GM23338 (cell line): ENCODE measurements around the gene SLC25A15. TPM values are rescaled to one million over a fixed set of nuclear protein-coding genes. Genes with fewer than 3 reads are reported as not detected.

Experiments used
- ATAC-seq: fragments of 200-7000 bp; cut with Tn5 transposase; 3 replicates; pipeline ENCODE4 v1.9.1; 2020
- DNase-seq: peaks from one replicate; pipeline ENCODE4 v3.0.0-alpha.2; 2015; ENCODE audit warnings: low spot score
- H2AFZ ChIP-seq: fragments of 200-600 bp; sonication (generic); 2 replicates; pipeline ENCODE4 v1.8.0; 2016; ENCODE audit warnings: antibody characterized with exemption, mild to moderate bottlenecking, moderate library complexity
- H3F3A ChIP-seq: fragments of 200-600 bp; sonication (generic); replicated peaks from 2 replicates; pipeline ENCODE4 v1.8.0; 2017; ENCODE audit warnings: antibody characterized with exemption, mixed run types, low read depth
- H3K27ac ChIP-seq: fragments of 200-600 bp; sonication (generic); 2 replicates; pipeline ENCODE4 v1.6.1; 2016; ENCODE audit warnings: low read depth
- H3K27me3 ChIP-seq: fragments of 200-600 bp; sonication (generic); 2 replicates; pipeline ENCODE4 v1.8.0; 2016; ENCODE audit warnings: mild to moderate bottlenecking, mixed run types, moderate library complexity; ENCODE audit not compliant: insufficient read depth
- H3K36me3 ChIP-seq: fragments of 200-600 bp; sonication (generic); 2 replicates; pipeline ENCODE4 v1.8.0; 2016; ENCODE audit warnings: mild to moderate bottlenecking; ENCODE audit not compliant: insufficient read depth
- H3K4me1 ChIP-seq: fragments of 200-600 bp; sonication (generic); 2 replicates; pipeline ENCODE4 v1.8.0; 2016; ENCODE audit warnings: mild to moderate bottlenecking, moderate library complexity; ENCODE audit not compliant: insufficient read depth
- H3K4me2 ChIP-seq: fragments of 200-600 bp; sonication (generic); 2 replicates; pipeline ENCODE4 v1.7.1; 2017; ENCODE audit warnings: mixed run types
- H3K4me3 ChIP-seq: fragments of 200-600 bp; sonication (generic); 2 replicates; pipeline ENCODE4 v1.6.1; 2016; ENCODE audit warnings: mixed run types
- H3K79me2 ChIP-seq: fragments of 200-600 bp; sonication (generic); replicated peaks from 2 replicates; pipeline ENCODE4 v1.8.0; 2017; ENCODE audit warnings: mild to moderate bottlenecking; ENCODE audit not compliant: insufficient read depth
- H3K9me2 ChIP-seq: fragments of 200-600 bp; sonication (generic); 2 replicates; pipeline ENCODE4 v1.8.0; 2017; ENCODE audit not compliant: insufficient read depth
- H4K20me1 ChIP-seq: fragments of 200-600 bp; sonication (generic); replicated peaks from 2 replicates; pipeline ENCODE4 v1.8.0; 2017; ENCODE audit warnings: mild to moderate bottlenecking; ENCODE audit not compliant: insufficient read depth
- H3K27ac Mint-ChIP-seq: 2 replicates; pipeline ENCODE4 v1.8.0; 2020; ENCODE audit warnings: inconsistent platforms, mild to moderate bottlenecking, moderate library complexity, mixed read lengths
- H3K27me3 Mint-ChIP-seq: 3 replicates; pipeline ENCODE4 v1.8.0; 2022; ENCODE audit warnings: low read depth, mild to moderate bottlenecking, moderate library complexity, mixed read lengths, inconsistent platforms; ENCODE audit not compliant: insufficient read depth, poor library complexity
- H3K36me3 Mint-ChIP-seq: 3 replicates; pipeline ENCODE4 v1.8.0; 2021; ENCODE audit warnings: low read depth, mild to moderate bottlenecking, inconsistent platforms, moderate library complexity, mixed read lengths
- H3K4me1 Mint-ChIP-seq: 3 replicates; pipeline ENCODE4 v1.8.0; 2020; ENCODE audit warnings: mild to moderate bottlenecking, inconsistent platforms, mixed read lengths
- H3K4me3 Mint-ChIP-seq: 3 replicates; pipeline ENCODE4 v1.8.0; 2021; ENCODE audit warnings: moderate library complexity, mild to moderate bottlenecking, inconsistent platforms, mixed read lengths
- H3K9me3 Mint-ChIP-seq: 3 replicates; pipeline ENCODE4 v1.8.0; 2020; ENCODE audit warnings: moderate library complexity, mild to moderate bottlenecking, inconsistent platforms, mixed read lengths
- CREB1 ChIP-seq: fragments of 250-450 bp; sonication (Bioruptor Pico); IDR thresholded peaks from 2 replicates; pipeline ENCODE4 v1.5.0; 2020; ENCODE audit warnings: low read depth, mild to moderate bottlenecking, moderate library complexity
- ETS1 ChIP-seq: IDR thresholded peaks from 2 replicates; pipeline ENCODE4 v1.6.1; 2016; ENCODE audit warnings: antibody characterized with exemption
- EZH2 ChIP-seq: fragments of 200-600 bp; sonication (generic); IDR thresholded peaks from one replicate; pipeline ENCODE4 v1.8.0; 2017; ENCODE audit warnings: antibody characterized with exemption, mild to moderate bottlenecking, low read depth; ENCODE audit not compliant: unreplicated experiment
- EZH2phosphoT487 ChIP-seq: fragments of 200-600 bp; sonication (generic); IDR thresholded peaks from one replicate; pipeline ENCODE4 v1.8.1; 2018; ENCODE audit warnings: antibody characterized with exemption; ENCODE audit not compliant: unreplicated experiment
- JUNB ChIP-seq: IDR thresholded peaks from one replicate; pipeline ENCODE4 v1.6.1; 2016; ENCODE audit warnings: antibody characterized with exemption; ENCODE audit not compliant: unreplicated experiment
- NANOG ChIP-seq: IDR thresholded peaks from 2 replicates; pipeline ENCODE4 v1.6.1; 2016; ENCODE audit warnings: antibody characterized with exemption, borderline replicate concordance
- POLR2AphosphoS5 ChIP-seq: IDR thresholded peaks from 2 replicates; pipeline ENCODE4 v1.6.1; 2016; ENCODE audit warnings: antibody characterized with exemption, low read depth
- STAT1 ChIP-seq: IDR thresholded peaks from one replicate; pipeline ENCODE4 v1.6.1; 2016; ENCODE audit warnings: antibody characterized with exemption; ENCODE audit not compliant: unreplicated experiment
- ZNF114 ChIP-seq: fragments of 250-450 bp; sonication (Bioruptor Pico); IDR thresholded peaks from 2 replicates; pipeline ENCODE4 v1.5.0; 2020; ENCODE audit warnings: mild to moderate bottlenecking, moderate library complexity
- ZNF331 ChIP-seq: fragments of 250-450 bp; sonication (Bioruptor Pico); IDR thresholded peaks from 2 replicates; pipeline ENCODE4 v1.5.0; 2020; ENCODE audit warnings: low read depth, mild to moderate bottlenecking, moderate library complexity
- ZNF462 ChIP-seq: fragments of 250-450 bp; sonication (Bioruptor Pico); IDR thresholded peaks from 2 replicates; pipeline ENCODE4 v1.5.0; 2020; ENCODE audit warnings: mild to moderate bottlenecking, moderate library complexity
- polyA plus RNA-seq: library from polyadenylated mRNA; unstranded; fragments of >200 nt; fragmentation: Nextera tagmentation; extraction: Ambion mirVana; gene quantifications from 2 replicates; pipeline ENCODE4 v1.2.1, GENCODE V29; 2016
- total RNA-seq: library from RNA; depleted of rRNA; stranded (reverse); fragments of >200 nt; shearing (Covaris generic); gene quantifications from 2 replicates; pipeline ENCODE4 v1.2.3, GENCODE V29; 2014
- TF ChIP-seq, protein P1 (sequence below): IDR thresholded peaks from one replicate; pipeline ENCODE4 v1.6.1; 2018; ENCODE audit warnings: antibody characterized with exemption; ENCODE audit not compliant: unreplicated experiment
- TF ChIP-seq, protein P2 (sequence below), 2 experiments: fragments of 200-600 bp in 1 of 2; sonication (generic) in 1 of 2; conservative IDR thresholded peaks; 2 replicates each; pipeline versions ENCODE4 v1.5.1 to v1.6.1; 2016 to 2017; ENCODE audit warnings: antibody characterized with exemption in 2 of 2, low read depth in 2 of 2, mild to moderate bottlenecking in 2 of 2, moderate library complexity in 1 of 2

SLC25A15 gene
- total and polyA plus RNA-seq, 2 experiments from 2014 or later = 6.5 to 32.6 TPM

- Histone ChIP-seq H3K79me2 (peaks cover 15% of the 10 kb centered on the region), H3K27me3 (no peaks in the 10 kb centered on the region), H3K4me1 (peaks cover 5% of the 10 kb centered on the region), H2AFZ (peak overlapping the region; percentile 95), H3K4me2 (peak overlapping the region; percentile 92), H4K20me1 (no peaks in the 10 kb centered on the region), H3K36me3 (peaks cover 5% of the 10 kb centered on the region; the same call in 1 of the 2 replicates), H3K27ac (peak overlapping the region; percentile 97), H3K4me3 (peak overlapping the region; percentile 84), H3F3A (no peaks in the 10 kb centered on the region), H3K9me2 (no peaks in the 10 kb centered on the region)
- TF ChIP-seq EZH2 (no peak), ZNF331 (CRISPR knock-in tag) (no peak), ETS1 (no peak), CREB1 (CRISPR knock-in tag) (no peak), ZNF462 (CRISPR knock-in tag) (no peak), STAT1 (no peak), NANOG (no peak), ZNF114 (CRISPR knock-in tag) (no peak), JUNB (no peak), EZH2phosphoT487 (no peak), POLR2AphosphoS5 (no peak)
- TF ChIP-seq, protein P1, sequence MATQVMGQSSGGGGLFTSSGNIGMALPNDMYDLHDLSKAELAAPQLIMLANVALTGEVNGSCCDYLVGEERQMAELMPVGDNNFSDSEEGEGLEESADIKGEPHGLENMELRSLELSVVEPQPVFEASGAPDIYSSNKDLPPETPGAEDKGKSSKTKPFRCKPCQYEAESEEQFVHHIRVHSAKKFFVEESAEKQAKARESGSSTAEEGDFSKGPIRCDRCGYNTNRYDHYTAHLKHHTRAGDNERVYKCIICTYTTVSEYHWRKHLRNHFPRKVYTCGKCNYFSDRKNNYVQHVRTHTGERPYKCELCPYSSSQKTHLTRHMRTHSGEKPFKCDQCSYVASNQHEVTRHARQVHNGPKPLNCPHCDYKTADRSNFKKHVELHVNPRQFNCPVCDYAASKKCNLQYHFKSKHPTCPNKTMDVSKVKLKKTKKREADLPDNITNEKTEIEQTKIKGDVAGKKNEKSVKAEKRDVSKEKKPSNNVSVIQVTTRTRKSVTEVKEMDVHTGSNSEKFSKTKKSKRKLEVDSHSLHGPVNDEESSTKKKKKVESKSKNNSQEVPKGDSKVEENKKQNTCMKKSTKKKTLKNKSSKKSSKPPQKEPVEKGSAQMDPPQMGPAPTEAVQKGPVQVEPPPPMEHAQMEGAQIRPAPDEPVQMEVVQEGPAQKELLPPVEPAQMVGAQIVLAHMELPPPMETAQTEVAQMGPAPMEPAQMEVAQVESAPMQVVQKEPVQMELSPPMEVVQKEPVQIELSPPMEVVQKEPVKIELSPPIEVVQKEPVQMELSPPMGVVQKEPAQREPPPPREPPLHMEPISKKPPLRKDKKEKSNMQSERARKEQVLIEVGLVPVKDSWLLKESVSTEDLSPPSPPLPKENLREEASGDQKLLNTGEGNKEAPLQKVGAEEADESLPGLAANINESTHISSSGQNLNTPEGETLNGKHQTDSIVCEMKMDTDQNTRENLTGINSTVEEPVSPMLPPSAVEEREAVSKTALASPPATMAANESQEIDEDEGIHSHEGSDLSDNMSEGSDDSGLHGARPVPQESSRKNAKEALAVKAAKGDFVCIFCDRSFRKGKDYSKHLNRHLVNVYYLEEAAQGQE = no peak
- TF ChIP-seq, protein P2, sequence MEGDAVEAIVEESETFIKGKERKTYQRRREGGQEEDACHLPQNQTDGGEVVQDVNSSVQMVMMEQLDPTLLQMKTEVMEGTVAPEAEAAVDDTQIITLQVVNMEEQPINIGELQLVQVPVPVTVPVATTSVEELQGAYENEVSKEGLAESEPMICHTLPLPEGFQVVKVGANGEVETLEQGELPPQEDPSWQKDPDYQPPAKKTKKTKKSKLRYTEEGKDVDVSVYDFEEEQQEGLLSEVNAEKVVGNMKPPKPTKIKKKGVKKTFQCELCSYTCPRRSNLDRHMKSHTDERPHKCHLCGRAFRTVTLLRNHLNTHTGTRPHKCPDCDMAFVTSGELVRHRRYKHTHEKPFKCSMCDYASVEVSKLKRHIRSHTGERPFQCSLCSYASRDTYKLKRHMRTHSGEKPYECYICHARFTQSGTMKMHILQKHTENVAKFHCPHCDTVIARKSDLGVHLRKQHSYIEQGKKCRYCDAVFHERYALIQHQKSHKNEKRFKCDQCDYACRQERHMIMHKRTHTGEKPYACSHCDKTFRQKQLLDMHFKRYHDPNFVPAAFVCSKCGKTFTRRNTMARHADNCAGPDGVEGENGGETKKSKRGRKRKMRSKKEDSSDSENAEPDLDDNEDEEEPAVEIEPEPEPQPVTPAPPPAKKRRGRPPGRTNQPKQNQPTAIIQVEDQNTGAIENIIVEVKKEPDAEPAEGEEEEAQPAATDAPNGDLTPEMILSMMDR (conservative IDR thresholded peaks at IDR 0.05; ENCODE audit: low read depth in 2 of 2) = no peak
- DNase-seq (no peak), ATAC-seq (no peak)
- Mint-ChIP-seq H3K4me3 (peak overlapping the region; percentile 98), H3K9me3 (no peaks in the 10 kb centered on the region), H3K27me3 (peaks cover 2% of the 10 kb centered on the region), H3K4me1 (peaks cover 5% of the 10 kb centered on the region), H3K27ac (peak overlapping the region; percentile 96), H3K36me3 (no peaks in the 10 kb centered on the region; the same call in 2 of the 3 replicates)
These were observed 18.8 kb upstream of the SLC25A15 start for GRCh38 chr13:40770609-40770933.
